Bone marrow (tissue), 2 donors: ENCODE data around the gene CIDEB.

ENCODE experiments used
- DNase-seq, 2 donors: peaks; one replicate each; lab custom pipeline; 2025; lab: John Stamatoyannopoulos, UW

The CIDEB gene

GRCh38 chr14:24290746-24291145 is 17.0 kb downstream of the CIDEB start:
- DNase-seq, result no peak

- no peak for DNase-seq
Observed at GRCh38 chr14:24289649-24290280, 18.0 kb downstream of the CIDEB start.

- DNase-seq, result no peak
Observed at GRCh38 chr14:24286996-24287395, 20.8 kb downstream of the CIDEB start.

GRCh38 chr14:24285351-24285750 is 22.4 kb downstream of the CIDEB start:
- no peak for DNase-seq

GRCh38 chr14:24284501-24285035 is 23.2 kb downstream of the CIDEB start:
- DNase-seq, result no peak

GRCh38 chr14:24283796-24284460 is 23.8 kb downstream of the CIDEB start:
- no peak for DNase-seq

GRCh38 chr14:24282736-24283135 is 25.0 kb downstream of the CIDEB start:
- no peak for DNase-seq

- no peak for DNase-seq
Observed at GRCh38 chr14:24281636-24282035, 26.1 kb downstream of the CIDEB start.

GRCh38 chr14:24280797-24281460 is 26.8 kb downstream of the CIDEB start:
- DNase-seq, result no peak

GRCh38 chr14:24279301-24280186 is 28.2 kb downstream of the CIDEB start:
- DNase-seq, result peak in 1 of 2 donors; percentile 19

- no peak for DNase-seq
Observed at GRCh38 chr14:24278424-24278823, 29.4 kb downstream of the CIDEB start.

GRCh38 chr14:24277606-24278321 is 30.0 kb downstream of the CIDEB start:
- peak; percentile 17 to 90 for DNase-seq

GRCh38 chr14:24277071-24277470 is 30.7 kb downstream of the CIDEB start:
- no peak for DNase-seq

GRCh38 chr14:24274101-24274543 is 33.7 kb downstream of the CIDEB start:
- DNase-seq, result peak in 1 of 2 donors; percentile 7

GRCh38 chr14:24273422-24273998 is 34.3 kb downstream of the CIDEB start:
- DNase-seq, result no peak

- no peak for DNase-seq
Observed at GRCh38 chr14:24272467-24272866, 35.3 kb downstream of the CIDEB start.

- no peak for DNase-seq
Observed at GRCh38 chr14:24271834-24272263, 35.9 kb downstream of the CIDEB start.

- peak; percentile 57 to 80 for DNase-seq
Observed at GRCh38 chr14:24271134-24271833, 36.5 kb downstream of the CIDEB start, which contains the start of gene RABGGTA. Gene RABGGTA, minus strand, starts transcription at chr14:24271597. Its CDS starts 482 bp downstream, at chr14:24271115.

GRCh38 chr14:24270537-24271133 is 37.1 kb downstream of the CIDEB start:
- no peak for DNase-seq
